NCI-H1092 (cell line): ENCODE measurements around the gene RNF207.
A peak's percentile ranks its signal among the peaks of the same experiment; 100 is the strongest.

Experiments used
- DNase-seq: peaks from one replicate; lab custom pipeline; 2025; lab: John Stamatoyannopoulos, UW

RNF207 gene

GRCh38 chr1:6174621-6175410, 31.1 kb upstream of the RNF207 start:
- no peak for DNase-seq

- DNase-seq = no peak
Measured at GRCh38 chr1:6175411-6175828, 30.5 kb upstream of the RNF207 start.

- DNase-seq = no peak
Measured at GRCh38 chr1:6176779-6177178, 29.1 kb upstream of the RNF207 start.

- no peak for DNase-seq
Measured at GRCh38 chr1:6177681-6178380, 28.1 kb upstream of the RNF207 start.

- DNase-seq = no peak
Measured at GRCh38 chr1:6178751-6179563, 27.0 kb upstream of the RNF207 start.

- DNase-seq = no peak
Measured at GRCh38 chr1:6179564-6180175, 26.2 kb upstream of the RNF207 start.

GRCh38 chr1:6180268-6180706, 25.6 kb upstream of the RNF207 start, which contains the start of gene CHD5:
CHD5 (minus strand) TSS chr1:6180321; CDS start chr1:6180023, 298 bp downstream.
- peak; percentile 68 for DNase-seq

GRCh38 chr1:6180707-6181311, 25.1 kb upstream of the RNF207 start:
- DNase-seq = no peak

GRCh38 chr1:6181347-6181770, 24.6 kb upstream of the RNF207 start:
- DNase-seq = no peak

- DNase-seq = no peak
Measured at GRCh38 chr1:6183520-6183989, 22.4 kb upstream of the RNF207 start.

GRCh38 chr1:6184083-6184783, 21.7 kb upstream of the RNF207 start:
- no peak for DNase-seq

GRCh38 chr1:6185151-6185550, 20.8 kb upstream of the RNF207 start:
- no peak for DNase-seq

- DNase-seq = no peak
Measured at GRCh38 chr1:6185635-6186382, 20.1 kb upstream of the RNF207 start.

GRCh38 chr1:6188466-6188865, 17.5 kb upstream of the RNF207 start:
- DNase-seq = no peak

- no peak for DNase-seq
Measured at GRCh38 chr1:6191968-6192367, 14.0 kb upstream of the RNF207 start.

- no peak for DNase-seq
Measured at GRCh38 chr1:6197746-6198427, 8.0 kb upstream of the RNF207 start.

GRCh38 chr1:6198646-6199297, 7.1 kb upstream of the RNF207 start:
- DNase-seq = no peak

GRCh38 chr1:6199298-6200187, 6.4 kb upstream of the RNF207 start, which contains the start of gene RPL22:
RPL22 (minus strand) TSS chr1:6199595; CDS start chr1:6199573, 22 bp downstream.
- peak; percentile 100 for DNase-seq
